Endothelial cell (in vitro differentiated cells): ENCODE measurements around the gene HDAC11. TPM values are rescaled to one million over a fixed set of nuclear protein-coding genes. Genes with fewer than 3 reads are reported as not detected.

ENCODE experiments used
- DNase-seq: peaks from one replicate; pipeline ENCODE4 v3.0.0; 2021; ENCODE audit warnings: low spot score
- H3K27ac Mint-ChIP-seq: one replicate; pipeline ENCODE4 v1.8.0; 2021; ENCODE audit warnings: mixed read lengths, inconsistent platforms; ENCODE audit not compliant: unreplicated experiment
- H3K27me3 Mint-ChIP-seq: one replicate; pipeline ENCODE4 v1.8.0; 2021; ENCODE audit warnings: mild to moderate bottlenecking, moderate library complexity, mixed read lengths, inconsistent platforms; ENCODE audit not compliant: unreplicated experiment
- H3K36me3 Mint-ChIP-seq: one replicate; pipeline ENCODE4 v1.8.0; 2021; ENCODE audit warnings: mild to moderate bottlenecking, low read depth, mixed read lengths, inconsistent platforms; ENCODE audit not compliant: unreplicated experiment
- H3K4me1 Mint-ChIP-seq: one replicate; pipeline ENCODE4 v1.8.0; 2021; ENCODE audit warnings: mild to moderate bottlenecking, mixed read lengths, inconsistent platforms; ENCODE audit not compliant: unreplicated experiment
- H3K4me3 Mint-ChIP-seq: one replicate; pipeline ENCODE4 v1.8.0; 2021; ENCODE audit warnings: mild to moderate bottlenecking, mixed read lengths, inconsistent platforms; ENCODE audit not compliant: unreplicated experiment
- H3K9me3 Mint-ChIP-seq: one replicate; pipeline ENCODE4 v1.8.0; 2021; ENCODE audit warnings: mixed read lengths, inconsistent platforms; ENCODE audit not compliant: unreplicated experiment
- total RNA-seq: library from RNA; stranded (reverse); fragmentation: NEBNext Ultra II Directional; extraction: Animal tissue kit (Norgen Biotek cat#: 25700); gene quantifications from one replicate; pipeline ENCODE4 v1.2.1, GENCODE V29; 2021; ENCODE audit not compliant: unreplicated experiment
- TF ChIP-seq, protein P1 (sequence below): fragments of 200-600 bp; sonication (generic); IDR thresholded peaks from one replicate; pipeline ENCODE4 v1.5.0; 2021; ENCODE audit warnings: antibody characterized with exemption; ENCODE audit not compliant: unreplicated experiment

HDAC11 gene
- total RNA-seq, 1 donor from 2014 or later: 14.8 TPM

GRCh38 chr3:13516760-13517135 lies 36.6 kb downstream of the HDAC11 start:
- Mint-ChIP-seq H3K9me3 (peaks cover 6% of the 10 kb centered on the region), H3K27ac (no peak overlapping the region), H3K4me1 (no peaks in the 10 kb centered on the region), H3K27me3 (peaks cover 7% of the 10 kb centered on the region), H3K36me3 (peaks cover 6% of the 10 kb centered on the region), H3K4me3 (no peak overlapping the region)
- TF ChIP-seq, protein P1, sequence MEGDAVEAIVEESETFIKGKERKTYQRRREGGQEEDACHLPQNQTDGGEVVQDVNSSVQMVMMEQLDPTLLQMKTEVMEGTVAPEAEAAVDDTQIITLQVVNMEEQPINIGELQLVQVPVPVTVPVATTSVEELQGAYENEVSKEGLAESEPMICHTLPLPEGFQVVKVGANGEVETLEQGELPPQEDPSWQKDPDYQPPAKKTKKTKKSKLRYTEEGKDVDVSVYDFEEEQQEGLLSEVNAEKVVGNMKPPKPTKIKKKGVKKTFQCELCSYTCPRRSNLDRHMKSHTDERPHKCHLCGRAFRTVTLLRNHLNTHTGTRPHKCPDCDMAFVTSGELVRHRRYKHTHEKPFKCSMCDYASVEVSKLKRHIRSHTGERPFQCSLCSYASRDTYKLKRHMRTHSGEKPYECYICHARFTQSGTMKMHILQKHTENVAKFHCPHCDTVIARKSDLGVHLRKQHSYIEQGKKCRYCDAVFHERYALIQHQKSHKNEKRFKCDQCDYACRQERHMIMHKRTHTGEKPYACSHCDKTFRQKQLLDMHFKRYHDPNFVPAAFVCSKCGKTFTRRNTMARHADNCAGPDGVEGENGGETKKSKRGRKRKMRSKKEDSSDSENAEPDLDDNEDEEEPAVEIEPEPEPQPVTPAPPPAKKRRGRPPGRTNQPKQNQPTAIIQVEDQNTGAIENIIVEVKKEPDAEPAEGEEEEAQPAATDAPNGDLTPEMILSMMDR: no peak
- DNase-seq: no peak

- Mint-ChIP-seq H3K4me3 (no peak overlapping the region), H3K36me3 (peaks cover 8% of the 10 kb centered on the region), H3K27ac (no peak overlapping the region), H3K4me1 (no peaks in the 10 kb centered on the region), H3K9me3 (peaks cover 7% of the 10 kb centered on the region), H3K27me3 (peaks cover 7% of the 10 kb centered on the region)
- TF ChIP-seq, protein P1: no peak
- DNase-seq: no peak
Measured at GRCh38 chr3:13517253-13517977, 37.3 kb downstream of the HDAC11 start.

DNA sequence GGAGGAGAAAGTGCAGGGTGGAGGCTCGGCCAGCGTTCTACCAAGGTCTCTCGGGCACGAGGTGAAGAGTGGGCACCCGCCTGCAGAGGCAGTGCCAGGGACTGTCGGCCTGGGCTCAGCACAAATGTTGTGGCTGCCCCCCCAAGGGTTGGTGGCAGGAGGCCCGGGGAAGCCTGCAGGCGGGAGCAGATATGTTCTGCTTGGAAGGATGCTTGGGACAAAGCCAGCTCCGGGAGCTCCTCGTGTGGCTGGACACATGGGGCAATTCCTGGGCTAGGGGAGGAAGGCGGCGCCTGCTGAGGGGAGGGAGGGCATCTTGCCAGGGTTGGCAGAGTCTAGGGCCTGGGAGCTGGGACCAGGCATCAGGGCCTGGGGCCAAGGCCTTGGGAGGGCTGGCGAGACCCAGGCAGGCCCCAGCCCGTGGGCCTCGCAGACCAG lies 38.4 kb downstream of the HDAC11 start:
- TF ChIP-seq, protein P1: no peak
- H3K9me3 Mint-ChIP-seq: peaks cover 7% of the 10 kb centered on the region
- H3K4me3 Mint-ChIP-seq: no peak overlapping the region
- peaks cover 15% of the 10 kb centered on the region for H3K36me3 Mint-ChIP-seq
- no peak overlapping the region for H3K27ac Mint-ChIP-seq
- H3K4me1 Mint-ChIP-seq: no peaks in the 10 kb centered on the region
- H3K27me3 Mint-ChIP-seq: peaks cover 10% of the 10 kb centered on the region
- DNase-seq: no peak

DNA sequence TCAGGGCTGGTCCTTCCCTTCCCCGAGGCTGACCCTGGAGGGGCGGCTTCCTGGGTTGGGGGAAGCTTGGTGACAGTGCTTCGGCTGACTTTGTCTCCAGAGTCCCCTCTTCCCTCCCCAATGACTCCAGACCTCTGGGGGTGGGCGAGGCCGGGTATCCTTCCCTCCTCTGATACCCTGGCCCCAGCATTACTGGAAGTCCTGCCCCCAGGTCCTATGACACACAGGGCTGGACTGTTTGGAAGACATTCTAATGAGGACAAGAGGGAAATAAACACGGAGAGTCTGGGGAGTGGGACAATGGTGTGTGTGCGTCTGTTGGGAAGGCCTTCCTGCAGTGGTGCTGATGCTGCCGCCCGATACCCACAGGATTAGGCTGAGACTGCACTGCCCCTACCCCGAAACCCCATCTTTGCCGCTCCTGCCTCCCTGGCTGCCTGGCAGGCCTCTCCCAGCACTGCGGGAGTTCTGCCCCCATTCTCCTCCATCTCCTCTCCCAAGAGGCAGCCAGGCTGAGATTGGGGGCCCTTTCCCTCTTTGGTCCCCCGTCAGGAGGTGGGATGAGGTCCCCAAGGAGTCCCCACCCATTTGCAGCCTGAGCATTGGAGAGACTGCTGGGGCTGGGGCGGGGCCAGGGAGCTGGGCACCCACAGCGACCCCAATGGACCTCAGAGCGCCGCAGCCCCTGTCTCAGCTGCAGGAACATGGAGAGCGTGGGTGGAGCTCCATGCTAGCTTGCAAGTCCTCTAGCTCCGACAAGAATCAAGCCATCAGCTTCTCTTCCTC lies 39.1 kb downstream of the HDAC11 start:
- H3K9me3 Mint-ChIP-seq: peaks cover 7% of the 10 kb centered on the region
- H3K27ac Mint-ChIP-seq: no peak overlapping the region
- DNase-seq: no peak
- H3K36me3 Mint-ChIP-seq: peaks cover 15% of the 10 kb centered on the region
- peaks cover 10% of the 10 kb centered on the region for H3K27me3 Mint-ChIP-seq
- H3K4me1 Mint-ChIP-seq: no peaks in the 10 kb centered on the region
- TF ChIP-seq, protein P1: no peak
- H3K4me3 Mint-ChIP-seq: no peak overlapping the region
